ENCODE data around the gene ABTB2.

DNA sequence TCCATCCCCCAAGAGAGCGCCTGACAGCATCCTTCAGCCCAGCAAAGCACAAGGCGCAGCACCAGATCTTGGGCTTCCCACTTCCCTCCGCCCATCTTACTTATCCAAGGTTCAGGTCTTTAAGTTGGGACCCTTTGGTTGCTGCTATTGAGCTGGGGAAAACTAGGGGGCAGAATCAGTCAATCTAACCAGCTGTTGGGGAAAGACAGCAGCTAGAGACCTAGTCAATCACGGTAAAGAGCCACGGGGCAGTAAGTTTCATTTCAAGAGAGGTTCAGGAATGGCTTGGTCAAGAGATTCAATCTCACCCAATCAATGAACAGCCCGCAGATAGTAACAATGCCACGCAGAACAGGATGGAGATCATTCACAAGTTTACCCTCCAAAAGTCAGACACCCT lies 1.7 kb downstream of the ABTB2 start:
- TF ChIP-seq MAZ (IDR thresholded peaks at IDR 0.05; ENCODE audit: borderline replicate concordance, low read depth, low read length) (no peak), ESRRA (IDR thresholded peaks at IDR 0.05; ENCODE audit: borderline replicate concordance, low read length) (no peak)

Data from A549 (cell line).